NOMO-1 treated with DMSO at 0.1 percent for 48 hours (cell line): Measurements from ENCODE around the gene PANX1.
"Not testable (repeated sequence)": the region's sequence is repeated elsewhere in the genome, so short reads cannot be mapped to it uniquely, and the experiment has no call there.

Experiments used
- DNase-seq: peaks from one replicate; lab custom pipeline; 2025; ENCODE audit not compliant: unreplicated experiment; lab: John Stamatoyannopoulos, UW

Gene PANX1, protein sequence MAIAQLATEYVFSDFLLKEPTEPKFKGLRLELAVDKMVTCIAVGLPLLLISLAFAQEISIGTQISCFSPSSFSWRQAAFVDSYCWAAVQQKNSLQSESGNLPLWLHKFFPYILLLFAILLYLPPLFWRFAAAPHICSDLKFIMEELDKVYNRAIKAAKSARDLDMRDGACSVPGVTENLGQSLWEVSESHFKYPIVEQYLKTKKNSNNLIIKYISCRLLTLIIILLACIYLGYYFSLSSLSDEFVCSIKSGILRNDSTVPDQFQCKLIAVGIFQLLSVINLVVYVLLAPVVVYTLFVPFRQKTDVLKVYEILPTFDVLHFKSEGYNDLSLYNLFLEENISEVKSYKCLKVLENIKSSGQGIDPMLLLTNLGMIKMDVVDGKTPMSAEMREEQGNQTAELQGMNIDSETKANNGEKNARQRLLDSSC

DNA sequence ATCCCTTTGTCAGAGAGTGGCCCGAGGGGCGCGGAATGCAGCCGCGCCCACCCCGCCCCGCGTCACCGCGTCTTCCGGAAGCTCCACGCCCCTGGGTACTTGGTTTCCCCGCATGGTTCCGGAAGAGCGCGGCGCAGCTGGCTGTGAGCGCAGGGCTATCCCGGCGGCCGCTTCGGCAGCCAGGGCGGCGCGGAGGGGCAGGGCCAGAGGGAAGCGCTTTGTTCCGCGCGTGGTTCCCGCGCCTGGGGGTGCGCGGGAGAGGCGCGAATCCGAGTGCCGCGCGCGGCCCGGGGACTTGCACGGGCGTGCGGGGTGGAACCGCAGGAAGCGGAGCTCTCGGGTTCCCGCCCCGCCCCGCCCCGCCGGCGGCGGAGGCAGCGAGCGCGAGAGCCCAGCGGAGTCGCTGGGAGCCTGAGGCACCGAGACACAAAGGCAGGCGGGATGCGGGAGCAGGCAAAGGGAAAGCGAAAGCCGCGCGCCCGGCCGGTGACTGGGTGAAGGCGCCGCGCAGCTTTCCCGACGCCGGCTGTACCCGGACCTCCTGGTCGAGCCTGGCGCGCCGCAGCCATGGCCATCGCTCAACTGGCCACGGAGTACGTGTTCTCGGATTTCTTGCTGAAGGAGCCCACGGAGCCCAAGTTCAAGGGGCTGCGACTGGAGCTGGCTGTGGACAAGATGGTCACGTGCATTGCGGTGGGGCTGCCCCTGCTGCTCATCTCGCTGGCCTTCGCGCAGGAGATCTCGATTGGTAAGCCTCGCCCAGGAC, at the start of gene PANX1:
PANX1 (plus strand) TSS at position 96 of the 766 bp plus-strand sequence; CDS start at position 568, 472 bp downstream.
- DNase-seq = peak; percentile 76

DNA sequence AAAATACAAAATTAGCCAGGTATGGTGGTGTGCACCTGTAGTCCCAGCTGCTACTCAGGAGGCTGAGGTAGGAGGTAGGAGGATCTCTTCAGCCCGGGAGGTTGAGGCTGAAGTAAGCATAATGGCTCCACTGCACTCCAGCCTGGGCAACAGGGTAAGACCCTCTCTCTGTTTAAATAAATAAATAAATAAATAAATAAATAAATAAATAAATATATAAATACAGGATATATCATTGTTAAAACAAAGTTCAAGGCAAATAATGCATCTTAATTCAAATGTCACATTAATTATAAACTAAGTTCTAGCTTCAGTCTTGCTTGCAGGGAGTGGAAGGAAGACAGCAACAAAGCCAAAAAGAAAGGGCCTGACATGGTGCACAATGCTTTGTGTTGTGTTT, 44.5 kb upstream of the PANX1 start:
- DNase-seq = no peak

DNA sequence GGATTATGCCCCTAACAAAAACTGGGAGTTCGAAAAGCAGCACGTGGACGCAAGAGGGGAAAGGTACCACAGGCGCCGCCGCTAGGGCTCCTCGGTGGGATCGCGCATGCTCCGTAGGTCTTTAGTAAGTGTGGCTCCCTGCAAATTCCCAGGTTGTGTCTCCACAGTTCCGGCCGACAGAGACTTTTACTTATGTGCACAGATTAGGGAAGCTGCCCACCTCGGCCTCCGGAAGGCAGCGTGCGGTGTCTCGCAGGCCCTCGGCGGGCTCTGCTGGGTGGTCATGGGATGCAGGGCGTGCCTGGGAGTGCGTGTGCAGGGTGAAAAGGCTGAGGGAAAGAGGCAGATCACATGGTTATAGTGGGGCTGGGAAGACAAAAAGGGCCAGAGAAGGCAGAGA, 39.7 kb upstream of the PANX1 start:
- DNase-seq = no peak

DNA sequence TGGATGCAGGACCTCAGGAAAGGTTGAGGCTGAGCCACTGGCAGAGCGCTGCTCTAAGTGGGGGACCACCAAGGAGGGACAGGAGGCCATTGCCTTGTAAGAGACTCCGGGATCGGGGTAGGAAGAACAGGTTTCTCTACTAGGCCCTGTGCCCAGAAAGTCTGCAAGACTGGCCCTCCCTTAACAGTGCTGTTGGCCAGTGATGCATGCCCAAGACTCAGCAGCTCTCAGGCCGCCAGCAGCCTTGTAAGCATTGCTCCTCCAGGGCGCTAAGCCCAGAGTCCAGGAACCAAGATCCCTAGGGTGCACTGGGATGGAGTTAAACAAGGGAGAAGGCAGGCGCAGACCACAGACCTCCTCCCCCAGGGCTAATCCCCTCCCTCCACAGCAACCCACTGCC, 39.3 kb upstream of the PANX1 start:
- no peak for DNase-seq

DNA sequence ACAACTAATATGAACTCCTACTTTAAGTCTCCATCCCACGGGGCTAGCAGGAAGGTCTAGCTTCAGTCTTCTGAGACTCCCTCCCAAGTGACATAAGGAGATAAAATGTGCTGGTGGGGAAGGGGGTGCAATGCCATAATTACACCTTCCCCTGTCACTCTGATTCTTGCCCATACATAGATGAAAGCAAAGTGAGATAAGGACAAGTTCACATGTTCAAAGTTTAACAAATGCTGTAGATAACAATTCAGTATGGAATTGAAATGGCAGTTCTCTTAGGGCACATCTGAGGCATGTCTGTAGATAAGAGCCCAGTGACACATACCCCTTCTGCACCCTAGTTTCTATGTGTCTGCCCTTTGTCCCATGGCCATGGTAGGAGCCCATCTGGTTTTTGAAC, 38.2 kb upstream of the PANX1 start:
- DNase-seq = no peak

DNA sequence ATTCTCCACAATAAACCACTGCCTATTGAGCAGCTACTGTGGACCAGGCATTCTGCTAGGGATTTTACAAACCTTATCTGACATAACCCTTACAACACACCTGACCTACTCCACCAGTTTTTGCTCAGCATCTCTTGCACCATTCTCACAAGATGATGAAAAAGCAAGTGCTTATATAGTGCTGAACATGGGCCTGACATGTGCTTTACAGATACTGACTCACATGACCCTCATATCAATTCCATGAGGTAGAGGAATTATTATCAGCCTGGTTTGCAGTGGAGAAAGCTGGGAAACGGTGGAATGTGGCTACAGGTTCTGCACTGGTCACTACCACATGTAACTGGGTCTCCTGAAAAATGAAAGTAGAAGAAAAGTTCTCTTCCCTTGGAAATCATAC, 37.5 kb upstream of the PANX1 start:
- no peak for DNase-seq

DNA sequence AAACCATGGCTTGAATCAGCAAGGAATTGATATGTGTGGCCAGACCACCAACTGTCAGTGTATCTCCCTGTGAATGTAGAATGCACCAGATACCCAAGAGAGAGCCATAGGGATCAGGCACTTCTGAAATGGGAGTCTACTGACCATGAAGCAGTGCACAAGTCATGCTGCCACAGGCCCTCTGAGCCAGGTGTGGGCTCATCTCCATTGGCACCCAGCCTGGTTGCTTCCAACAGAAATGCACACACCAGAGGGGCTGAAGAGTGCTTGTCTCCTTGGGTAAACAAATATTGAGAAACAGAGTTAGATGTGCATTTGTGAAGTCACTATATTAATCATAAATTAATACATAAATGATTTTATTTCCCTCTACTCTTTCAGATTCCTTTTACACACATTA, 28.4 kb upstream of the PANX1 start:
- no peak for DNase-seq

DNA sequence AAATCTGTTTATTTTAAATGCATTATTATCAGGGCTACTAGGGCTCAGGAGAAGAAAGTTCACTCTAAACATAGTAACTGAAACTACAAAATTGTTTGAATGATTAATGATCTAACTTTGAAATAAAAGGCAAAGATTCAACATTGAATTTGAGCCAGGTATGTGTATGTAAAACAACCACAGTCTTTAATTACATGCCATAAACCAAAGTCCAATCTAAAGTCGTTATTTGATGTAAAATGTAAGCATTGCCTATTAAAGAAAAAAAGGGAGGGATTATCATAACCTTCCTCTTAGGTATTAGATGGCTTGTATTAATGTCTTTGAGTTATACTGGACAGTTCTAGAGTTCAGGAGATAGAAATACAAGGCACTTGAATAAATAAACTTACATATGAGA, 25.2 kb upstream of the PANX1 start:
- DNase-seq = no peak

DNA sequence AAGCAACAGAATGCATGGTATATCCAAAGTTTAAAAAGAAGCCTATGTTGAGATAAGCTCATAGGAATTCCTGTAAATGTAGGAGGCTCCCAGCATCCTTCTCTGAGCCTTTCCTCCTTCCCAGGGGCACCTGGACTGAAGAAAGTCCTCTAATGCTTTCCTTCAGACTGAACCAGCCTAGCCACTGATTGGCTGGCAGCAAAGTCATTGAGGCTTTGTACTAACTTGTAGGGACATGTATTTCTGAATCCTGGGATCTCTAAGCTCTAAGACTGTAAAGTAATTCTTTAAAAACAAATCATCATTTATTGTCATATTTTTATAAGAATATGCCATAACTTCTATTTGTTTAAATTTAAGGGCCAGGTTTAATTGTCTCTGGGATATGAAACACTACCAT, 23.9 kb upstream of the PANX1 start:
- no peak for DNase-seq

DNA sequence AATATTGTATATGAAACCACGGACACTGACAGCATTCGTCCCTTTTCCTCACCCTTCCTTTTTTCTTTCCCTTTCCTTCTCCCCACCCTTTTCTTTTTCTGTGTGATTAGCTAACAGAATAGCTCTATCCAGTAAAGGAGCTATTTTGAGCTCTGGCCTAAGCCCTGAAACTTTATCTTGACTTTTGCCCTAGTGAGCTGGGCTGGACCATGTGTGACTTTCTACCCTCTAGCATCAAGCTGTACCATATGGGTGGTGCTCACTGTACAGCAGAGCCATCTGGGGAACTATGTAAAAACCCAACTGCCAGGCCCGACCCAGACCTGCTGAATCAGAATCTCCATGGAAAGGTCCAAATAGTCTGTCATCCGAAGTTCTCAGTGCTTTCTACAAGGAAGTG, 21.9 kb upstream of the PANX1 start:
- DNase-seq = no peak

DNA sequence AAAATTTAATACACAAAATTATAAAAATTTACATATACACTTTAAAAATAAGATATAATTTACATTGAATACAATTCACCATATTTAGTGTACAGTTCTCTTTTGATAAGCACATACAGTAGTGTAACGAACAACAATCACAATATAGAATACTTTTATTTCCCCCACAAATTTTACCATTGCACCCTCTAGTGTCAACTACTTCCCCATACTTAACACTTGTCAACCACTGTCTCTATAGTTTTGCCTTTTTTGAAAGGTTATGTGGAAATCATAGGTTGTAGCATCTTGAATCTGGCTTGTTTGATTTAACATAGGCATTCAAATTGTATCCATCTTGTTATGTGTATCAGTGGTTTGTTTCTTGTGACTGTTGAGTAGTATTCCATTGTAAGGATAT, 21.3 kb upstream of the PANX1 start:
- DNase-seq = no peak

DNA sequence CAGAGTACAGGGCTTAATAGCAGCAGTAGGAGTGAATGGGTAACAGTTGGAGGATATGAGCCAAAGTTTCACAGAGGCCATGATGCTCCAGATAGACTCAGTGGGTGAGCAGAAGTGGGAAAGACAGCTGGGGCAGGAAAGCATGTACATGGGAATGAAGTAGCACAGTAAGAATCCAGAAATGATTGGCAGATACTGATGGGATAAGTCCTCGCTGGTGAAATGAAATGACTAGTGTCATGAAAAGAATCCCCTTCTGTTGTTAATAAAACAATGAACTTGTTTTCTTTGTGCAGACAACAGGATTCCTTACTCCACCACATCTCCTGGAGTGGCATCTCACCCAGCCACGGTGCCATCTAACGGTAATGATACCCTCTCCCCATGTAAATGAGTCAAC, 17.4 kb upstream of the PANX1 start:
- DNase-seq = no peak

DNA sequence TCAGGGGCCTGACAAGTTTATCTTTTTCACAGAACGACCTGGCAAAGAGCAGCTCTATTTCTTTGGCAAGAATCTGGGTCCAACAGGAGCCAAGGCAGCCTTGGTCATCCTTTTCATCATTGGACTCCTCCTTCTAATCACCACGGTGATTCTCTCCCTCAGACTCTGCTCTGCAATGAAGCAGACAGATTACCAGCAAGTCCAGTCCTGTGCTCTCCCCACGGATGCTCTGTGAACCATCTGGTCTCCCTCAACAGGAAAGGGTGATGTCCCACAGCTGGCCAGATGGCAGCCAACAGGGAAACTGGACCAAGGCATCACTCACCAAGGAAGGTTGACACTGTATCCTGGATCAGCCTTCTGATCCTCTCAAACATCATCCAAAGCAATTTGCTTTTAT, 17.0 kb upstream of the PANX1 start:
- no peak for DNase-seq

DNA sequence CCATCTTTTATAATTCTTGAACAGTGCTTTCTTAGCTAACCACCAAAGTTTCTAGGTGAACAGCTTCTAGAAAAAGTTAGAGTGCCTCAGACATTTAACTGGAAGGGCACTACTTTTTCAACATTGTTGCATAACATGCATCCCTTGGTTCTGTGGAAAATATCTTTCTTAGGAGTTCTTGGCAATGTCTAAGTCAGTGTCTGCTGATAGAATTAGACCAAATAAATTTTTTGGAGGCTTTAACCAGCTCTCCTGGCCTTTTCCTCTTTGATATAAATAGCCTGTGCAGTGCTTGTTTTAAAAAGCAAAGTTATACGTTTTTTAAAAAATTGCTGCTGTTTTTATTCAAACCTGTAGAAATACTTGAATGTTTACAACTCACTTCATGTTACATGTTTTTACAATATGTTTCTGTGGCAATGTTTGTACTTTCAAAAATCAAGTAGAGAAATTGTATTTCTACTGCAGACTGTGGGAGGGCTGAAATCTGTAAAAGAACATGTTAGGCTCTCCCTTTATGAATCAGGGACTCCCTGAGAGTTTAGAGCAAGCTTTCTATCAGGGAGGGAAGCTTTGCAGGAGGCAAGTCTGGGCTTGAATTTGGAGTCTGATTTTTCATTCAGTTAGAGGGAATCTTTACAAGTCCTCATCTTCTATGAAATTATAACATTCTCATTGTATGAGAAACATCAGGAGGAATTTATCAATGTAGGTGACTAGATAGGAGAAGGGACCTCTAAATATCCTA, 16.3 kb upstream of the PANX1 start:
- no peak for DNase-seq

DNA sequence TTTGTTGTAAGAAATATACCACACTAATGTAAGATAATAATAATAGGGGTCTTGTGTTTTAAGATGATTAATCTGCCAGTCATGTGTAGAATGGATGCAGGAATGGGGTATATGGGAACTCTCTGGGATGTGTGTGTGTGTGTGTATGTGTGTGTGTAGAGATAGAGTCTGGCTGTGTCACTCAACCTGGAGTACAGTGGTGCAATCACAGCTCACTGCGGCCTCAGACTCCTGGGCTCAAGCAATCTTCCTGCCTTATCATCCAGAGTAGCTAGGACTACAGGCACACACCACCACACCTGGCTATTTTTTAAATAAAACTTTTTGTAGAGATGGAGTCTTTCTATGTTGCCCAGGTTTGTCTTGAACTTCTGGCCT, 11.5 kb upstream of the PANX1 start:
- no peak for DNase-seq

DNA sequence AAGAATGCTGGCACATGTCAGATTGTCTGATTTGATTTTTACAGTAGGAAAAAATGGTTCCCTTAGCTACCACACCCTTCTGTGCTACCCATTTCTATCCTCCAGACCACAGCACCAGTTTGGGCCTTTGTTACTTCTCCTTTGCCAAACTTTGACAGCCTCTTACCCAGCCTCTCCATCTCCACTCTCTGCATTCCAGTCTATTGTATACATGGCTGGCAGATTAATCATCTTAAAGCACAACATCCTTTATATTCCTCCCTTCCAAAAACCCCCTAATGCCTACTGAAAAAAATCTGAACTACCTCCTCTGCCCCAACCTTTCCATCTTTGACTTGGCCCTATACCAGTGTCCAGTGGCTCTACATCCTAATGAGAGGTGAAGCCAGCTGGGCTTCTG, 10.8 kb upstream of the PANX1 start:
- DNase-seq = no peak

DNA sequence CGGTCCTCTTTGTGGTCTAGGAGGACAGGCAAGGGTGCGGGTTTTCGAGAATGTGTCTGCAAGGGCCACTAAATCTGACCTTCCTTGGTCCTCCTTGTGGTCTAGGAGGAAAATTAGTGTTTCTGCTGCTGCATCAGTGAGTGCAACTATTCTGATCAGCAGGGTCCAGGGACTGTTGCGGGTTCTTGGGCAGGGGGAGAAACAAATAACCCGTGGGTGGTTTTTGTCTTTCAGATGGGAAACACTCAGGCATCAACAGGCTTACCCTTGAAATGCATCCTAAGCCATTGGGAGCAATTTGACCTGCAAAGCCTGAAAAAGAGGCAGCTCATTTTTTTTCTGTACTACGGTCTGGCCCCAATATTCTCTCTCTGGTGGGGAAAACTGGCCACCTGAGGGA, 9.0 kb upstream of the PANX1 start:
- DNase-seq = not testable (repeated sequence)

DNA sequence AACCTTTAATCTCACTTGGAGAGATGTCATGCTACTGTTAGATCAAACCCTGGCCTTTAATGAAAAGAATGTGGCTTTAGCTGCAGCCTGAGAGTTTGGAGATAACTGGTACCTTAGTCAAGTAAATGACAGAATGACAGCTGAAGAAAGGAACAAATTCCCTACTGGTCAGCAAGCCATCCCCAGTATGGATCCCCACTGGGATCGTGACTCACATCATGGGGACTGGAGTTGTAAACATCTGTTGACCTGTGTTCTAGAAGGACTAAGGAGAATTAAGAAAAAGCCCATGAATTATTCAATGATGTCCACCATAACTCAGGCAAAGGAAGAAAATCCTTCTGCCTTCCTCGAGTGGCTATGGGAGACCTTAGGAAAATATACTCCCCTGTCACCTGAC, 8.1 kb upstream of the PANX1 start:
- DNase-seq = not testable (repeated sequence)

DNA sequence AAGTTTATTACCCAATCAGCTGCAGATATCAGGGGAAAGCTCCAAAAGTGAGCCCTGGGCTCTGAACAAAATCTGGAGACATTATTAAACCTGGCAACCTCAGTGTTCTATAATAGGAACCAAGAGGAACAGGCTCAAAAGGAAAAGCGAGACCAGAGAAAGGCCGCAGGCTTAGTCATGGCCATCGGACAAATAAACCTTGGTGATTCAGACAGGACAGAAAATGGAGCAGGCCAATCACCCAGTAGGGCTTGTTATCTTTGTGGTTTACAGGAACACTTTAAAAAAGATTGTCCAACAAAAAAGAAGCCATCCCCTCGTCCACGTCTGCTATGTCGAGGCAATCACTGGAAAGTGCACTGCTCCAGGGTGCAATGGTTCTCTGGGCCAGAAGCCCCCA, 7.7 kb upstream of the PANX1 start:
- no peak for DNase-seq

DNA sequence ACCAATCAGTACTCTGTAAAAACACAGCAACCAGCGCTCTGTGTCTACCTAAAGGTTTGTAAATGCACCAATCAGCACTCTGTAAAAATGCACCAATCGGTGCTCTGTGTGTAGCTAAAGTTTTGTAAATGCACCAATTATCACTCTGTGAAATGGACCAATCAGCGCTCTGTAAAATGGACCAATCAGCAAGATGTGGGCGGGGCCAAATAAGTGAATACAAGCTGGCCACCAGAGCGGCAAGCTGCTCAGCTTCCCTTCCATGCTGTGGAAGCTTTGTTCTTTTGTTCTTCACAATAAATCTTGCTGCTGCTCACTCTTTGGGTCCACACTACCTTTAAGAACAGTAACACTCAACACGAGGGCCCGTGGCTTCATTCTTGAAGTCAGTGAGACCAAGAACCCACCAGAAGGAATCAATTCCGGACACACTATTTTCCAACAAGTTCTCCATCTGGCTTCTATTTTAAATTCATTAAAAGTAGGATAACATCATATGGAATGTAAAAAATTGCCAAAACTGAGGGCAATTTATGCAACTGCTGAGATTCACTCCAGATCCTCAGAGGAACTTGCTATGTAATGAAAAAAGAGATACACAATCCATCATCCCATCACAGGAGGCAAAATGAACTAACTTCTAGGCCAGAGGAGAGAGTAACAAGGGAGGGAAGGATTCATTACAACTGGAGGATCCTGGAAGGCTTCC, 3.1 kb upstream of the PANX1 start:
- no peak for DNase-seq

DNA sequence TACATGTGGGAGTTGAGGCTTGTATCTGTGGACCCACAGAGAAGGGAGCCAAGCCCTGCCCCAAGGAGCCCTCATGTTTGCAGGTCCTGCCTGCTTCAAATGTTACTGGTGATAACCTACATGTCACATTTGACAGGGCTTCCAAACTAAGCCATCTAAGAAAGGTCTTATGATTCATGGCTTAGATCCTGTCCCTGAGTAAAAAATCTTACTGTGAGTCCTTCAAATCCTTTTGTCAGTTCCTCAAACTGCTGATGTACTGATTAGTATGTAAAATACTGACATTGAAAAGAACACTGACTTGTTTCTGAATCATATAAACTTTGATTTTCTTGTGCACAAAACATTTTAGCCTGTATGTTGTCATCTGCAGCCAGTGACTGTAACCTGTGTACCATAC, 1.0 kb upstream of the PANX1 start:
- DNase-seq = no peak
